Mesendoderm (in vitro differentiated cells): ENCODE measurements around the gene BTN2A1.

Experiments
- DNase-seq: peaks from one replicate; pipeline ENCODE4 v3.0.0; 2013
- H2AK5ac ChIP-seq: 2 replicates; pipeline ENCODE4 v1.6.1; 2013; ENCODE audit warnings: low read length, inconsistent platforms
- H2BK120ac ChIP-seq: 2 replicates; pipeline ENCODE4 v1.6.1; 2013; ENCODE audit warnings: low read depth, mild to moderate bottlenecking, low read length, moderate library complexity, mixed read lengths
- H2BK15ac ChIP-seq: replicated peaks from 2 replicates; pipeline ENCODE4 v1.6.1; 2013; ENCODE audit warnings: low read depth, mild to moderate bottlenecking, moderate library complexity
- H2BK5ac ChIP-seq: 2 replicates; pipeline ENCODE4 v1.6.1; 2013; ENCODE audit warnings: low read length, inconsistent platforms
- H3K18ac ChIP-seq: 2 replicates; pipeline ENCODE4 v1.6.1; 2013; ENCODE audit warnings: mild to moderate bottlenecking, low read length, mixed read lengths
- H3K23ac ChIP-seq: one replicate; pipeline ENCODE4 v1.6.1; 2013; ENCODE audit warnings: low read length
- H3K27ac ChIP-seq: 2 replicates; pipeline ENCODE4 v1.5.1; 2013; ENCODE audit warnings: low read depth, mild to moderate bottlenecking, inconsistent platforms, low read length, moderate library complexity
- H3K27me3 ChIP-seq: 2 replicates; pipeline ENCODE4 v1.6.1; 2013; ENCODE audit warnings: low read length, control low read depth, mild to moderate bottlenecking, inconsistent platforms; ENCODE audit not compliant: insufficient read depth, poor library complexity
- H3K36me3 ChIP-seq: 2 replicates; pipeline ENCODE4 v1.6.1; 2013; ENCODE audit warnings: low read length, inconsistent platforms; ENCODE audit not compliant: control insufficient read depth, insufficient read depth
- H3K4ac ChIP-seq: one replicate; pipeline ENCODE4 v1.6.1; 2013; ENCODE audit warnings: low read depth, mild to moderate bottlenecking, low read length, moderate library complexity
- H3K4me1 ChIP-seq: 2 replicates; pipeline ENCODE4 v1.6.1; 2013; ENCODE audit warnings: low read depth, low read length, inconsistent platforms; ENCODE audit not compliant: control insufficient read depth
- H3K4me2 ChIP-seq: 2 replicates; pipeline ENCODE4 v1.6.1; 2013; ENCODE audit warnings: low read length
- H3K4me3 ChIP-seq: 2 replicates; pipeline ENCODE4 v1.5.1; 2013; ENCODE audit warnings: mild to moderate bottlenecking, low read length
- H3K56ac ChIP-seq: one replicate; pipeline ENCODE4 v1.6.1; 2013; ENCODE audit warnings: low read length
- H3K79me1 ChIP-seq: 2 replicates; pipeline ENCODE4 v1.6.1; 2013; ENCODE audit warnings: low read length, inconsistent platforms
- H3K79me2 ChIP-seq: 2 replicates; pipeline ENCODE4 v1.6.1; 2013; ENCODE audit warnings: mild to moderate bottlenecking, low read length; ENCODE audit not compliant: control insufficient read depth, insufficient read depth
- H3K9ac ChIP-seq: 2 replicates; pipeline ENCODE4 v1.6.1; 2013; ENCODE audit warnings: low read length, inconsistent platforms
- H4K5ac ChIP-seq: one replicate; pipeline ENCODE4 v1.6.1; 2013; ENCODE audit warnings: low read length
- H4K8ac ChIP-seq: one replicate; pipeline ENCODE4 v1.6.1; 2013; ENCODE audit warnings: low read depth, mild to moderate bottlenecking, control low read depth, low read length, moderate library complexity
- WGBS: extraction: QIAGEN DNeasy Blood & Tissue Kit; methylation state at CpG from one replicate; pipeline ENCODE4 v1.1.7; 2013; ENCODE audit warnings: low lambda C conversion rate, missing lambda C conversion rate; ENCODE audit not compliant: insufficient coverage; ENCODE audit errors: extremely low coverage; 5-methylcytosine and 5-hydroxymethylcytosine counted together

BTN2A1 gene

DNA sequence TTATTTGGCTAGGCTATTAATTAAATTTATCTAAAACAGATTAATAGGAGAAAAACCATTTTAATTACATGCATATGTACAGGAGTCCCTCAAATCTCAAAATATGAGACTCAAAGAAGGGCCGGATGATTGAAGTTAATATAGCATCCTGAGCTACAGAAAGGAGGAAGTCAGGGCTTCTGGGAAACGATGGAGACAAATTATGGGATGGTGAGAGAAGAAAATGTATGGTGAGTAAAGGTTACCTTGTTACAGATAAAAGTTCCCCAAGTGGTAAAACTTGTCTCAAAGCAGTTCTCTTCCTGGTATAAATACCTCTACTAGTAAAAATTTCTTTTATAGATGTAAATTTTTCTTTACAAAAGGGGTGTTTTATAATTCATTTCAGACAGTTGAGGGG, 26.4 kb downstream of the BTN2A1 start:
- no peak for DNase-seq
- Histone ChIP-seq H3K36me3 (no peaks in the 10 kb centered on the region), H3K4ac (no peak overlapping the region), H3K9ac (no peak overlapping the region), H2BK15ac (no peak overlapping the region), H3K4me3 (no peak overlapping the region), H4K8ac (no peak overlapping the region), H3K23ac (no peak overlapping the region), H4K5ac (no peak overlapping the region), H3K4me1 (no peaks in the 10 kb centered on the region), H3K79me2 (no peaks in the 10 kb centered on the region), H3K56ac (no peak overlapping the region), H3K18ac (no peak overlapping the region), H3K4me2 (no peak overlapping the region), H3K27ac (no peak overlapping the region), H2AK5ac (no peak overlapping the region), H2BK5ac (no peak overlapping the region), H3K79me1 (no peaks in the 10 kb centered on the region), H3K27me3 (no peaks in the 10 kb centered on the region), H2BK120ac (no peak overlapping the region)
- WGBS, result no CpG with 5 or more reads among the region's 2 CpGs

- WGBS, result no CpG with 5 or more reads among the region's 6 CpGs
These were observed 27.5 kb downstream of the BTN2A1 start for GRCh38 chr6:26485112-26485780.

GRCh38 chr6:26486358-26486757, 28.6 kb downstream of the BTN2A1 start:
- Histone ChIP-seq H4K5ac (no peak overlapping the region), H2BK120ac (no peak overlapping the region), H4K8ac (no peak overlapping the region), H3K27ac (no peak overlapping the region), H3K79me2 (no peaks in the 10 kb centered on the region), H3K4me2 (no peak overlapping the region), H2AK5ac (no peak overlapping the region), H2BK15ac (no peak overlapping the region), H3K23ac (no peak overlapping the region), H3K4me1 (no peaks in the 10 kb centered on the region), H3K79me1 (no peaks in the 10 kb centered on the region), H3K27me3 (no peaks in the 10 kb centered on the region), H2BK5ac (no peak overlapping the region), H3K36me3 (no peaks in the 10 kb centered on the region), H3K9ac (no peak overlapping the region), H3K56ac (no peak overlapping the region), H3K4me3 (no peak overlapping the region), H3K4ac (no peak overlapping the region), H3K18ac (no peak overlapping the region)
- no peak for DNase-seq
- WGBS, result no CpG with 5 or more reads among the region's 5 CpGs

More at GRCh38 chr6:26485112-26485780, 27.5 kb downstream of the BTN2A1 start:
- H3K4me3 ChIP-seq, result no peak overlapping the region
- no peak overlapping the region for H3K23ac ChIP-seq
- no peak overlapping the region for H2BK15ac ChIP-seq
- DNase-seq, result no peak
- no peak overlapping the region for H3K18ac ChIP-seq
- H3K79me2 ChIP-seq, result no peaks in the 10 kb centered on the region
- no peaks in the 10 kb centered on the region for H3K27me3 ChIP-seq
- no peak overlapping the region for H3K4me2 ChIP-seq
- no peaks in the 10 kb centered on the region for H3K4me1 ChIP-seq
- no peaks in the 10 kb centered on the region for H3K79me1 ChIP-seq
- H3K56ac ChIP-seq, result no peak overlapping the region
- H2BK5ac ChIP-seq, result no peak overlapping the region
- no peaks in the 10 kb centered on the region for H3K36me3 ChIP-seq
- H2BK120ac ChIP-seq, result no peak overlapping the region
- H3K9ac ChIP-seq, result no peak overlapping the region
- no peak overlapping the region for H3K4ac ChIP-seq
- no peak overlapping the region for H4K8ac ChIP-seq
- no peak overlapping the region for H4K5ac ChIP-seq
- no peak overlapping the region for H3K27ac ChIP-seq
- no peak overlapping the region for H2AK5ac ChIP-seq

DNA sequence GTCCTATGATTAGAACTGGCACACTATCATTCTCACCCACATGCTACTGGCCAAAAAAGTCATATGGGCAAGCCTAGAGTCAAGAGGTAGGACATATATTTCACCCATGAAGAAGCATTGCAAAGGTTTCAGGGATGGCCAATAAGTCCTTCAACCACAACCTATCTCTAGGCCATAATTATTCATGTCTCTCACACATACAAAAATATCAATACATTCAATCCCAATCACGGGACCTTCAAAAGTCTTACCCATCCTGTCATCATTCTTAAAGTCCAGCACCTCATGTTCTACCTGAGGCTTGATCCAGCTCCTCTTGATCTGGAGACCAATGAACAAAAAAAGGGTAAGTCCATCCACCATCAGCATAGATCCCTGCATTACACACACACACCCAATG, 29.7 kb downstream of the BTN2A1 start:
- no peak overlapping the region for H2BK15ac ChIP-seq
- no peak overlapping the region for H4K8ac ChIP-seq
- H2BK5ac ChIP-seq, result no peak overlapping the region
- H2BK120ac ChIP-seq, result no peak overlapping the region
- no peaks in the 10 kb centered on the region for H3K36me3 ChIP-seq
- DNase-seq, result no peak
- WGBS, result no CpG with 5 or more reads among the region's 1 CpG
- no peak overlapping the region for H3K27ac ChIP-seq
- H3K4me2 ChIP-seq, result no peak overlapping the region
- H4K5ac ChIP-seq, result no peak overlapping the region
- H2AK5ac ChIP-seq, result no peak overlapping the region
- no peaks in the 10 kb centered on the region for H3K27me3 ChIP-seq
- no peak overlapping the region for H3K23ac ChIP-seq
- no peaks in the 10 kb centered on the region for H3K4me1 ChIP-seq
- H3K18ac ChIP-seq, result no peak overlapping the region
- no peaks in the 10 kb centered on the region for H3K79me2 ChIP-seq
- H3K56ac ChIP-seq, result no peak overlapping the region
- H3K9ac ChIP-seq, result no peak overlapping the region
- H3K4ac ChIP-seq, result no peak overlapping the region
- no peaks in the 10 kb centered on the region for H3K79me1 ChIP-seq
- no peak overlapping the region for H3K4me3 ChIP-seq

DNA sequence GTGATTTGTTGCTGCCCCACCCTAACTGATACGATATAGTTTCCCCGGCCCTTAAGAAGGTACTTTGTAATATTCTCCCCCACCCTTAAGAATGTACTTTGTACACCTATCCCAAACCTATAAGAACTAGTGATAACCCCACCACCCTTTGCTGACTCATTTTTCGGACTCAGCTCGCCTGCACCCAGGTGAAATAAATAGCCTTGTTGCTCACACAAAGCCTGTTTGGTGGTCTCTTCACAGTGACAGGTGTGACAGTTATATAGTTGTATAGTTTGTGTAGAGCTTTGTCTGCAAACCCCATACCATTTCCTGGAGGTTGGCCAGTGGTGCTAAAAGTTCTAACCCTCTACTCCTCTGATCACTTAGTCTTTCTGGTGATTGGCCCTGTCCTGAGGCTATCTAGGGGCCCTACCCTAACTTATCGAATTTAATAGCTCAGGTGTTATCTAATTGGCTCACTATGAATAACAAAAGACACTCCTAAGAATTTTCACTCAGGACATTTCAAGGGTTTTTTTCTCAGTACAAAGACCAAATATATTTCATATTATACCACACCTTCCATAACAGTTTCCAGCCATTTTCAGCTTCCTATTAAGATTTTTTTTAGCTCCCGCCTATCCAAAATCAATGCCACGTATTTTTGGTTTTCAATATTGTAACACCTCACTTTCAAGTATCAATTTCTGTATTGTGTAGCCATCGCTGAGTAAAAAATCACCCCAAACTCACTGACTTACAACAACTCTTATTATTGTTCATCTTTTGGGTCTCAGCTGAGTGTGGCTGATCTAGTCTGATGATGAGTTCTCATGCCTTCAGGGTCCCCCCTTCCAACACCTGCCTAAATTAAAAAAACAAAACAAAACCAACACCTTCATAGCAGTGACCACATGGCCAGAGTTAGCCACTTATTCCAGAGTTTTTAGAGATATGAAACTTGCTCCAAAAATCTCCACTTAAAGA, 32.5 kb downstream of the BTN2A1 start:
- H3K4me1 ChIP-seq, result no peaks in the 10 kb centered on the region

More for the DNA sequence above, 32.5 kb downstream of the BTN2A1 start:
- H4K5ac ChIP-seq, result no peak overlapping the region
- H2AK5ac ChIP-seq, result no peak overlapping the region
- H3K56ac ChIP-seq, result no peak overlapping the region
- H3K27me3 ChIP-seq, result no peaks in the 10 kb centered on the region
- H4K8ac ChIP-seq, result no peak overlapping the region
- H3K27ac ChIP-seq, result no peak overlapping the region
- no peak overlapping the region for H3K9ac ChIP-seq
- H3K18ac ChIP-seq, result no peak overlapping the region
- no peak overlapping the region for H3K4me3 ChIP-seq
- no peak overlapping the region for H2BK15ac ChIP-seq
- no peak overlapping the region for H3K23ac ChIP-seq
- no peaks in the 10 kb centered on the region for H3K79me2 ChIP-seq
- WGBS, result no CpG with 5 or more reads among the region's 8 CpGs
- H3K36me3 ChIP-seq, result no peaks in the 10 kb centered on the region
- H2BK5ac ChIP-seq, result no peak overlapping the region
- H3K4ac ChIP-seq, result no peak overlapping the region
- no peak overlapping the region for H3K4me2 ChIP-seq
- H3K79me1 ChIP-seq, result no peaks in the 10 kb centered on the region
- no peak for DNase-seq
- no peak overlapping the region for H2BK120ac ChIP-seq
